GM11168 (cell line): ENCODE measurements around the gene ASMTL.
"Not testable (repeated sequence)": the region's sequence is repeated elsewhere in the genome, so short reads cannot be mapped to it uniquely, and the experiment has no call there.

Experiments used
- in situ Hi-C: fragments of 300-500 bp; cut with MboI; formaldehyde crosslinking; loops from one replicate; pipeline ENCODE4 v1.12.0; 2022; ENCODE audit warnings: low sequenced_read_pairs; ENCODE audit not compliant: unreplicated experiment

The ASMTL gene

GRCh38 chrX:1482530-1482928 lies 29.8 kb upstream of the ASMTL start:
- in situ Hi-C loops: not testable (repeated sequence)

- in situ Hi-C loops: no loop called here
Measured at GRCh38 chrX:1481636-1482529, 29.2 kb upstream of the ASMTL start.

GRCh38 chrX:1480082-1480785 lies 27.5 kb upstream of the ASMTL start:
- in situ Hi-C loops: no loop called here

DNA sequence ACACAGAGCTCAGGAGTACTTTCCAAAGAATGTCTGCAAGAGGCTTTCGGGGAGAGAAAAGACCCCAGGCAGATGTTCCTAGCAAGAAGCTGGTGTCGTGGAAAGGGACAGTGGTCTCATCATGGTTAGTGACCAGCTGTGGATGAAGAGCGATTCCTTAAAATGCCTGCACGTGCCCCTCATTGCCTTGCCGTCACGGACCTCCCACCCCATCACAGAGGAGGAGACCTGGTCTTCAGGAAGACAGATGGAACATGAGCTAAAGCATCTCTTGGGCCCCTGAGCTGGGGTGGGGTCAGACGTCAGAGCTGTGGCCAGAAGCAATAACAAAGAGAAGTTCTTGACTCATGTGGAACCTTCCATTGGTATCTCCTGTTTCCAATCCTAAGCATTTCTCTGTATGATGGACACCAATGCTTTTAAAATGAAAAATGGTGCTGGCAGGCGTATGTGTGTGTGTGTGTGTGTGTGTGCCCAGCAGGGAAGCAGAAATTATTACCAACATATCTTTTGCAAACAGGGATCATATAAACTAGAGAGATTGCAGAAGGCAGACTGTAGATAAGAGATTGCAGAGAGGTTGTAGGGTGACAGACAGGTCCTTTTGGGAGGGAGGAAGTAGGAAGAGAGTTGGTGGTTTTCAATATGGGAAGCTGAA lies 25.2 kb upstream of the ASMTL start:
- in situ Hi-C loops: loop anchor here (10.0 kb wide), 1 partner anchor 57 kb away; the partner anchor contains the start of gene P2RY8

DNA sequence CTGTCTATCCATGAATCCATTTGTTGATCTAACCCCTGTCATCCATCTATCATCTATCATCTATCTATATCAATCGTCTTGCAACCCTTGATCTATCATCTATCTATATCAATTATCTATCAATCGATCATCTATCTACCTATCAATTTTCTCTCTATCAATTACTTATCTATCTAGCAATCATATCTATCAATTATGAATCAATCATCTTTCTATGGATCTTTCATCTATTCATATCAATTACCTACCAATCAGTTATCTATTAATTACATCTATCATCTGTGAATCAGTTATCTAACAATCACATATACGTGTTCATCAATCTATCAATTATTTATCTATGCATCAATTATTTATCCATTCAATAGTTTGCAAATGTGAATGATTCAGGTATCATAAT lies 24.5 kb upstream of the ASMTL start:
- in situ Hi-C loops: loop anchor here (10.0 kb wide), 1 partner anchor 58 kb away; the partner anchor contains the start of gene P2RY8

DNA sequence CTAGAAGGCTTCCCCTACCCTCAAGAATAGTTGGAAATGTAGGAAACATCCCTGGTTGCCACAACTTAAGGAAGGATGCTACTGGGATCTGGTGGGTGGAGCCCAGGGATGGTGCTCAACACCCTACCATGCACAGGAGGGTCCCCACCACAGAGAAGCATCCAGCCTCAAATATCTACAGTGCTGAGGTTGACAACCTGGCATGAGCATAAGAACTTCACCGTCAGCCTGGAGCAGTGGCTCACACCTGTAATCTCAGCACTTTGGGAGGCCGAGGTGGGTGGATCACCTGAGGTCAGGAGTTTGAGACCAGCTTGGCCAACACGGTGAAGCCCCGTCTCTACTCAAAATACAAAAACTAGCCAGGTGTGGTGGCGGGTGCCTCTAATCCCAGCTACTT lies 24.0 kb upstream of the ASMTL start:
- in situ Hi-C loops: loop anchor here (10.0 kb wide), 1 partner anchor 58 kb away; the partner anchor contains the start of gene P2RY8

- in situ Hi-C loops: loop anchor here (10.0 kb wide), 1 partner anchor 59 kb away; the partner anchor contains the start of gene P2RY8
Measured at GRCh38 chrX:1475881-1476280, 23.2 kb upstream of the ASMTL start.

GRCh38 chrX:1475481-1475880 lies 22.8 kb upstream of the ASMTL start:
- in situ Hi-C loops: loop anchor here (10.0 kb wide), 1 partner anchor 59 kb away; the partner anchor contains the start of gene P2RY8

GRCh38 chrX:1474593-1474992 lies 21.9 kb upstream of the ASMTL start:
- in situ Hi-C loops: loop anchor here (10.0 kb wide), 1 partner anchor 60 kb away; the partner anchor contains the start of gene P2RY8

DNA sequence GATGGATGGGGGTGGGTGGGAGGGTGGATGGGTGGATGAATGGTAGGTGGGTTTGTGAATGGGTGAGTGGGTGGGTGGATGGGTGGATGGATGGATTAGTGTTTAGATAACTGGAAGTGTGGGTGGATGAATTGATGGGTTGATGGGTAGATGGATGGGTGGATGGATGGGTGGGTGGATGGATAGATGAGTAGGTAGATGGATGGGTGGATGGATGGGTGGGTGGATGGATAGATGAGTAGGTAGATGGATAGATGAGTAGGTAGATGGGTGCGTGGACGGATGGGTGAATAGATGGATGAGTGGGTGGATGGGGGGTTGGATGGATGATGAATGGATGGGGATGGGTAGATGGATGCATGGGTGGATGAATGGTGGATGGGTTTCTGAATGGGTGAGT lies 20.3 kb upstream of the ASMTL start:
- in situ Hi-C loops: loop anchor here (10.0 kb wide), 1 partner anchor 62 kb away; the partner anchor contains the start of gene P2RY8

GRCh38 chrX:1468250-1468772 lies 15.6 kb upstream of the ASMTL start:
- in situ Hi-C loops: no loop called here

GRCh38 chrX:1466971-1467561 lies 14.4 kb upstream of the ASMTL start:
- in situ Hi-C loops: no loop called here

- in situ Hi-C loops: no loop called here
Measured at GRCh38 chrX:1466232-1466661, 13.5 kb upstream of the ASMTL start.

DNA sequence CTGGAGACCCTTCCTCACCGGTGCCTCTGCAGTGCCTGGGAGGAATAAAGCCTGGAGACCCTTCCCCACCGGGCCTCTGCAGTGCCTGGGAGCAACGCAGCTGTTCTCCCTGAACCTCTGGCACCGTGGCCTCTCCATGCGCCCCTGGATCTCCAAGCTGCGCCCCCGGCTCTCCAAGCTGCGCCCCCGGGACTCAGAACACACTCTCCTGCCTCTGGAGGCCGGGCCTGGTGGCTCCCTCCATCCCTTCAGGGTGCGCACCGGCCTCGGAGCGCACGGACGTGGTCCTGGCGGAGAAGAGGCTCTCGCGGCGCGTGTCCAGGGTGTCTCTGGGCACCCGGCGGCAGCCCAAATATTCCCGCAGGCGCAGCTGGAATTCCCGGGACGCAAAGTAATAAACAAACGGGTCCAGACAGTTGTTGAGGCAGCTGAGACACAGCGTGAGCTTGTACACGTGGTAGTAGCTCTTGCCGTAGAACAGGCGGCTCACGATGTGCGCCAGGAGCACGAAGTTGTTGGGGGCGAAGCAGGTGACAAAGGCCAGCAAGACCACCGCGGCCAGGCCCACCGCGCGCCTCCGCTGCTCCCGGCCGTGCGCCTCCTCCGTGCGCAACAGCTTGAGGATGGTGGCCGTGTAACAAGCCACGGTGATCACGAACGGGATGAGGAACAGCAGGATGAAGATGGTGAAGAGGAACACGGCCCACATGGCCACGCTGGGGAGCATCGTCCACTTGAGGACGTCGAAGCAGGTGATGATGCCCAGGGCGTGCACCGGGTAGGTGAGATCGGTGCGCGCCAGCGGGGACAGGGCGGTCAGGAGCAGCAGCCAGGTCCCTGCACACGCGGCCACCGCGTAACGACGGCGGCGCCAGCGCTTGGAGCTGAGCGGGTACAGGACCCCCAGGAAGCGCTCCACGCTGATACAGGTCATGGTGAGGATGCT lies 12.8 kb upstream of the ASMTL start:
- in situ Hi-C loops: no loop called here

- in situ Hi-C loops: no loop called here
Measured at GRCh38 chrX:1464971-1465285, 12.2 kb upstream of the ASMTL start.

- in situ Hi-C loops: no loop called here
Measured at GRCh38 chrX:1464041-1464970, 11.6 kb upstream of the ASMTL start.

DNA sequence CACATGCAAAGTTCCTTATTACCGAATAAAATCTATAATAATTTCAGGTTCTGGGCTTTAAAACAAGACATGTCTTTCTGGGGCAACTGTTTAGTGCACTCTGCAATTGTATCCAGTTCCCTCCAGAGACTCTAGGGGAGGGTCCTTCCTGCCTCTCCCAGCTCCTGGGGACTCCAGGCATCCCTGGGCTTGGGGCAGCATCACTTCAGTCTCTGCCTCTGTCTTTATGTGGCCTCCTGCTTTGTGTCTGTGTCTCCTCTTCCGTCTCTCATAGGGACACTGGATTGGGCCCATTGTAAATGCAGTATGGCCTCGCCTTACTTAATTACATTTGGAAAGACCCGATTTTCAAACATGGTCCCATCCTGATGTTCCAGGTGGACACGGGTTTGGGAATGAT lies 10.9 kb upstream of the ASMTL start:
- in situ Hi-C loops: no loop called here
